Brain microvascular endothelial cell (primary cell): ENCODE results near the gene FYB1.

ENCODE experiments used
- DNase-seq: peaks from one replicate; pipeline ENCODE4 v3.0.0-alpha.2; 2020
- H3K27ac ChIP-seq: fragments of 250-450 bp; sonication (Bioruptor Pico); 2 replicates; pipeline ENCODE4 v1.5.1; 2020; ENCODE audit warnings: mild to moderate bottlenecking, moderate library complexity
- H3K27me3 ChIP-seq: fragments of 250-450 bp; sonication (Bioruptor Pico); replicated peaks from 2 replicates; pipeline ENCODE4 v1.5.1; 2020; ENCODE audit warnings: mild to moderate bottlenecking
- H3K36me3 ChIP-seq: fragments of 250-450 bp; sonication (Bioruptor Pico); replicated peaks from 2 replicates; pipeline ENCODE4 v1.5.1; 2020; ENCODE audit warnings: mild to moderate bottlenecking
- H3K4me3 ChIP-seq: 2 replicates; pipeline ENCODE4 v1.5.1; 2011; ENCODE audit warnings: low read depth, mild to moderate bottlenecking, control low read depth, low read length, moderate library complexity
- in situ Hi-C: cut with HindIII; loops from 2 replicates; pipeline ENCODE4 v1.10.0; 2017; ENCODE audit warnings: low sequenced_read_pairs, low pct_ligation_motif_present
- TF ChIP-seq, protein P1 (sequence below): IDR thresholded peaks from 2 replicates; pipeline ENCODE4 v1.5.1; 2011; ENCODE audit warnings: low read depth, mild to moderate bottlenecking, moderate library complexity, low read length, control low read depth, inconsistent platforms; ENCODE audit errors: missing control alignments

Gene FYB1

DNA sequence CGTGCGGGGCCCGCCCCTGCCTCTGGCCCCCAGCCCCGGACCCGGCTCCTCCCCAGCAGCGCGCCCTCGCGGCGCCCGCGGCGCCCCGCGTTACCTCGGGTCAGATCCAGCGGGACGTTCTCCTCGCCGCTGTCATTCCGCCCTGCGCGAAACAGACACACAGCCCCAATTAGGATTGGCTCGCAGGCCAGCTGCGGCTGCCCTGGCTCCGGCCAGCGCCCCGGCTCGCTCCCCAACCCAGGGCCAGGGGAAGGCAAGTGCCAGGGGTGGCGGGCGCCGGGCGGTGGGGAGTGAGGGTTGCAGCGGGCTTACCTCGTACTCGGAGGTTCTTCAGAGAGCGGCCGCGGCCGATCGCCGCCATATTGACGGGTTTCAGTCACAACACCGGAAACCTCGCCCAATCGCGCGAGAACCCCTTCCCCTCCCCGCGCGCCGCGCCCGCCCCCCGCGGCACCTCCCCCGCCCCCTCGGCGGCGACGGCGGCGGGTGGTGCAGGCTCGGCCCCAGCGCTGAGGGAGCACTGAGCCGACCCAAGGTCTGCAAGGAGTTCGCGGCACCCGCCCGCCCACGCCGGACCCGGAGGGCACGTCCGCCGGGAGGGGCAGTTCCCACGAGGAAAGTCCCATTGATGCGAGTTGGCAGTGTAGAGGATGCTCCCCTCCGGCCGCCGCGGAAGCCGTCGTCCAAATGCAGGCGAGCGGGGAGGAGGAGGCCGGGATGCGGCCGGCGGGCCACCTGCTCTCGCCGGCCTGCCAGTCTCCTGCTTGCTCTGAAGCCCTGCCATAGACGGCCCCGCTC is 145.1 kb downstream of the FYB1 start, which contains the start of gene RICTOR:
RICTOR (minus strand) TSS at position 383 of the 798 bp plus-strand sequence; CDS start at position 361, 22 bp downstream.
- Histone ChIP-seq H3K27ac (peak within 1 kb of the TSS; percentile 98), H3K27me3 (no peaks in the 10 kb centered on the region), H3K36me3 (peaks cover 2% of the 10 kb centered on the region), H3K4me3 (peak within 1 kb of the TSS; percentile 74)
- DNase-seq, result peak; percentile 84
- in situ Hi-C loops, result no loop called here
- TF ChIP-seq, protein P1, sequence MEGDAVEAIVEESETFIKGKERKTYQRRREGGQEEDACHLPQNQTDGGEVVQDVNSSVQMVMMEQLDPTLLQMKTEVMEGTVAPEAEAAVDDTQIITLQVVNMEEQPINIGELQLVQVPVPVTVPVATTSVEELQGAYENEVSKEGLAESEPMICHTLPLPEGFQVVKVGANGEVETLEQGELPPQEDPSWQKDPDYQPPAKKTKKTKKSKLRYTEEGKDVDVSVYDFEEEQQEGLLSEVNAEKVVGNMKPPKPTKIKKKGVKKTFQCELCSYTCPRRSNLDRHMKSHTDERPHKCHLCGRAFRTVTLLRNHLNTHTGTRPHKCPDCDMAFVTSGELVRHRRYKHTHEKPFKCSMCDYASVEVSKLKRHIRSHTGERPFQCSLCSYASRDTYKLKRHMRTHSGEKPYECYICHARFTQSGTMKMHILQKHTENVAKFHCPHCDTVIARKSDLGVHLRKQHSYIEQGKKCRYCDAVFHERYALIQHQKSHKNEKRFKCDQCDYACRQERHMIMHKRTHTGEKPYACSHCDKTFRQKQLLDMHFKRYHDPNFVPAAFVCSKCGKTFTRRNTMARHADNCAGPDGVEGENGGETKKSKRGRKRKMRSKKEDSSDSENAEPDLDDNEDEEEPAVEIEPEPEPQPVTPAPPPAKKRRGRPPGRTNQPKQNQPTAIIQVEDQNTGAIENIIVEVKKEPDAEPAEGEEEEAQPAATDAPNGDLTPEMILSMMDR, result no peak

DNA sequence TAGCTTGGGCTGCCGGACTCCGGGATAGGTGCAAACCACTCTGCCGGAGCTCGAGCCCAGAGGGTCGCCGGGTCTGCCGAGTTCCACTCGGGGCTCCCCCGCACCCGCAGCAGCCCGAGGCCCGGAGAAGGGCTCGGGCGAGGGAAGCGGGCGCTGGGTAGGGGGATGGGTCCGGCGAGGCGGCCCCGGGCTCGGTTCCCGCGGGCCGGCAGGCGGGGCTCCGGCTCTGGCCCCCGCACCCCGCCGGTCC is 145.7 kb downstream of the FYB1 start:
- Histone ChIP-seq H3K27me3 (no peaks in the 10 kb centered on the region), H3K27ac (peak overlapping the region; percentile 98), H3K36me3 (peaks cover 3% of the 10 kb centered on the region), H3K4me3 (peak overlapping the region; percentile 74)
- no peak for DNase-seq
- TF ChIP-seq, protein P1, result no peak
- in situ Hi-C loops, result no loop called here

DNA sequence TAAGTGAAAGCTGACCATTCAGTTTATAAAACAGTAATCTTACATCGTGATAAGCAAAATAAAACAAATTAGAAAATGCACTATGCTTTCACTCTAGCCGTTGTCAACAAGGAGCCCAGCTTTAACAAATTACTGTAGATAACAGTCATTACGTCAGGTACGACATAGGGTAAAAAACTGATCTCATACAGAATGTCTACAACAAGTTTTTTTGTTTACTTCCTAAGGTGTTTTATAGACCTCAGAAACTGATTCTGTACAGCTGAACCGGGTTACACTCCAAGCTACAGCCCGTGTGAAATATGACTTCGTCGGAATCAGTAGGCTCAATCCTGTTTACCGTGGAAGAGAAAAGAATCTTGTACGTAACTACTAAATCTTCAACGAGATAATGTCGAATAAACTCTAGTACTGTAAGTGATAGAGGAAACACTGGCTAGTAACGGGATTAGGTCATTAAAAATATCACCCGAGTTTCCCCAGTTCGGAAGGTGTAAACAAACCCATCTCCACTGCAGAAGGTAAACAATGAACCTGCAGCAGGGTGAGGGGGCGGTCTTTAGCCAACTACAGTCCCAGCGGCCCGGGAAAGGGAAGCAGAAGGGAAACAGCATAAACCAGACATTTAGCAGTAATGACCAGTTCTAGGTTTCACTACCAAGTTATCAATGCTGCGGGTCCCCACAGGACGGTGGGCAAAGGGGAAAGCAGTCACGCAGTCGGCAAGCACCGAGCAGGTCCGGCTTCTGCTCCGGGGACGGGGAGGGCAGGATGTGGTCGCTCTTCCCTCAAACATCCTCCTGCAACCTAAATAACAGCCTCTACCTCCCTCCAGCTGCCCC is 146.2 kb downstream of the FYB1 start:
- H3K27me3 ChIP-seq, result no peaks in the 10 kb centered on the region
- H3K36me3 ChIP-seq, result peaks cover 4% of the 10 kb centered on the region
- DNase-seq, result peak; percentile 18
- peak overlapping the region; percentile 74 for H3K4me3 ChIP-seq
- H3K27ac ChIP-seq, result peak overlapping the region; percentile 98
- in situ Hi-C loops, result no loop called here
- TF ChIP-seq, protein P1, result peak; percentile 8

DNA sequence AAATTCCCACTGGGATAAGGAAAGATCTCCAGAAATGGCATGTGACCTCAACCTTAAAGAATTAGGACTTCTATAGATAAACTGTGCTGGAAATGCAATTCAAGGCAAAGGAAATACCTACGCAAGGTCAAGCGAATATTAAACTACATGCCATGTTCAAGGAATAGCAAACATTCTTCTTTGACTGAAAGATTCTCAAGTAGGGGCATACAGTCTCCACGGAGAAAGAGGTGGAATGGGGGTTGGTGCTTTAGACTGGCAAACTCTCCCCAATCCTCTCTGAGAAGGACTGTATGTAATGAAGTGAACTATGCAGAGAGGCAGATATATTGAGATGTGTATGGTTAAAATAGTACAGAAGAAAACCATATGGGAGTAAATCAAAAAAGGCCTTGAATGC is 151.3 kb downstream of the FYB1 start:
- TF ChIP-seq, protein P1, result no peak
- Histone ChIP-seq H3K36me3 (peaks cover 10% of the 10 kb centered on the region), H3K4me3 (no peak overlapping the region), H3K27me3 (no peaks in the 10 kb centered on the region), H3K27ac (no peak overlapping the region)
- no peak for DNase-seq
- in situ Hi-C loops, result no loop called here

DNA sequence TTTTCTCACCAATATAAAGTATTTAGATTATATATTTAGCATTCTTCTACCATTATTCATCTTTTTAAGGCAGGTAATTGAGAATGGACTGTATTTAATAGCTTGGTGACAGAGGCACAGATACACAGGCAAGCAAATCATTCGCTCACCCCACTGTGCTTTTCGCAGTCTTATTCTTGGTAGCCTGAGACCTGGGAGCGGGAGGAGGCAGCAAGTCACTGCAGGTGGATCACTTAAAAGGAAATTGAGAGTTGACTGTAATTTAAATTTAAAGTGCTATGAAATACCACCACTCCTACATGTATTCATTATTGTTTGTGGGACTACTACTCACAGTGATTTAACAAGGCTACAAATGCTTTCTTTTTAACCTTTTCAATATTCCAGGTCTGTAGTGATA is 154.9 kb downstream of the FYB1 start:
- Histone ChIP-seq H3K27me3 (no peaks in the 10 kb centered on the region), H3K4me3 (no peak overlapping the region), H3K36me3 (peaks cover 10% of the 10 kb centered on the region), H3K27ac (no peak overlapping the region)
- in situ Hi-C loops, result no loop called here
- DNase-seq, result no peak
- TF ChIP-seq, protein P1, result no peak
